PFSK-1 (cell line): ENCODE data around the gene ADCYAP1R1.

ENCODE experiments used
- FOXP2 ChIP-seq: optimal IDR thresholded peaks from 2 replicates; pipeline ENCODE3; 2011; ENCODE audit warnings: borderline replicate concordance, control low read depth, inconsistent platforms; ENCODE audit not compliant: insufficient read depth; ENCODE audit errors: extremely low read length, extremely low read depth
- POLR2AphosphoS5 ChIP-seq: IDR thresholded peaks from 2 replicates; pipeline ENCODE4 v1.6.1; 2012; ENCODE audit warnings: low read depth, mild to moderate bottlenecking, control low read depth, low read length, moderate library complexity
- SIN3A ChIP-seq: IDR thresholded peaks from 2 replicates; pipeline ENCODE4 v1.6.1; 2012; ENCODE audit warnings: mild to moderate bottlenecking, low read length, moderate library complexity, borderline replicate concordance; ENCODE audit not compliant: insufficient read depth
- TAF1 ChIP-seq: IDR thresholded peaks from 2 replicates; pipeline ENCODE4 v1.6.1; 2012; ENCODE audit warnings: low read length, control low read depth, borderline replicate concordance; ENCODE audit not compliant: insufficient read depth
- TF ChIP-seq, protein P1 (sequence below), 2 experiments: IDR thresholded peaks; 2 replicates each; pipeline versions ENCODE4 v1.6.1 to v1.8.0; 2011 to 2012; ENCODE audit warnings: low read depth in 2 of 2, low read length in 2 of 2, control low read depth in 1 of 2, inconsistent platforms in 1 of 2, mild to moderate bottlenecking in 1 of 2, moderate library complexity in 1 of 2; ENCODE audit not compliant: insufficient read depth in 1 of 2

Gene ADCYAP1R1

DNA sequence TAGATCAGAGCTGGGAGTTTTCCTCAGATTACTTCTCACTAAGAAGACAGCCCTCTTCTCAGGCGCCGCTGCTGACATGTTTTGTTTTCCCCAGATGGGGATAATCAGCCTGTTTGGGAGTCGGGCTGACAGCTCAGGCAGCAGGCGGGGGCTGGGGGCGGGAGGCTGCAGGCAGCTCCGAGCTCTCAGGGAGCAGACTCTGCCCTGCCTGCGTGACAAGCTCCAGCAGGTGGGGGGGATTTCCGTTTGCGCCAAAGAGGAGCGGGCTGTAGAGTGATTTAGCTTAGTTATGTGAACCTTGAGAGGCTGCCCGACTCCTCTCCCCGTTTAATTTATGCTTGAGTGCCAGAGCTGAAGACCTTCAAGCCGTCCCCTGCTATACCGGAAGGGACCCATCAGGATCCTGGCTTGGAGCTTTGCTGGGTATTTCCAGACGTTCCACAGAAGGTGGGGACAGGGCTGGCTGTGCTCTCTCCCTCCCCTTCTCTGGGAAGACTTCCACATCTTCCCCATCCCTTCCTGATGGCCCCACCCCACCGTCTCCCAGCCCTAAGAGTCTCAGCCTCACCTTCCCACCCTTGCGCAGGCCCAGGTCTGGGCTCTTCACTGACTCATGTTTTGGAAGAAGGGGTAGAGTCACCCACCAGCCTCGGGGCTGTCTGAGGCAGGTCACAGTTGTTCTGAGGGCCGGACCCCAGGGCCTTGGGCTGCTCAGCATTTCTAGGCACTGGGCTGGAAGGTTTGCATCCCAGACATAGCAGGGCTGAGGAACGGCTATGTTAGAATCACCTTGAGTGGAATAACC lies 24.7 kb upstream of the ADCYAP1R1 start:
- TF ChIP-seq SIN3A: no peak
- TF ChIP-seq, protein P1, sequence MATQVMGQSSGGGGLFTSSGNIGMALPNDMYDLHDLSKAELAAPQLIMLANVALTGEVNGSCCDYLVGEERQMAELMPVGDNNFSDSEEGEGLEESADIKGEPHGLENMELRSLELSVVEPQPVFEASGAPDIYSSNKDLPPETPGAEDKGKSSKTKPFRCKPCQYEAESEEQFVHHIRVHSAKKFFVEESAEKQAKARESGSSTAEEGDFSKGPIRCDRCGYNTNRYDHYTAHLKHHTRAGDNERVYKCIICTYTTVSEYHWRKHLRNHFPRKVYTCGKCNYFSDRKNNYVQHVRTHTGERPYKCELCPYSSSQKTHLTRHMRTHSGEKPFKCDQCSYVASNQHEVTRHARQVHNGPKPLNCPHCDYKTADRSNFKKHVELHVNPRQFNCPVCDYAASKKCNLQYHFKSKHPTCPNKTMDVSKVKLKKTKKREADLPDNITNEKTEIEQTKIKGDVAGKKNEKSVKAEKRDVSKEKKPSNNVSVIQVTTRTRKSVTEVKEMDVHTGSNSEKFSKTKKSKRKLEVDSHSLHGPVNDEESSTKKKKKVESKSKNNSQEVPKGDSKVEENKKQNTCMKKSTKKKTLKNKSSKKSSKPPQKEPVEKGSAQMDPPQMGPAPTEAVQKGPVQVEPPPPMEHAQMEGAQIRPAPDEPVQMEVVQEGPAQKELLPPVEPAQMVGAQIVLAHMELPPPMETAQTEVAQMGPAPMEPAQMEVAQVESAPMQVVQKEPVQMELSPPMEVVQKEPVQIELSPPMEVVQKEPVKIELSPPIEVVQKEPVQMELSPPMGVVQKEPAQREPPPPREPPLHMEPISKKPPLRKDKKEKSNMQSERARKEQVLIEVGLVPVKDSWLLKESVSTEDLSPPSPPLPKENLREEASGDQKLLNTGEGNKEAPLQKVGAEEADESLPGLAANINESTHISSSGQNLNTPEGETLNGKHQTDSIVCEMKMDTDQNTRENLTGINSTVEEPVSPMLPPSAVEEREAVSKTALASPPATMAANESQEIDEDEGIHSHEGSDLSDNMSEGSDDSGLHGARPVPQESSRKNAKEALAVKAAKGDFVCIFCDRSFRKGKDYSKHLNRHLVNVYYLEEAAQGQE (IDR thresholded peaks at IDR 0.05; ENCODE audit: insufficient read depth in 1 of 2, low read depth in 2 of 2, low read length in 2 of 2): no peak
- TF ChIP-seq FOXP2: no peak
- no peak for TF ChIP-seq TAF1
- TF ChIP-seq POLR2AphosphoS5: no peak

DNA sequence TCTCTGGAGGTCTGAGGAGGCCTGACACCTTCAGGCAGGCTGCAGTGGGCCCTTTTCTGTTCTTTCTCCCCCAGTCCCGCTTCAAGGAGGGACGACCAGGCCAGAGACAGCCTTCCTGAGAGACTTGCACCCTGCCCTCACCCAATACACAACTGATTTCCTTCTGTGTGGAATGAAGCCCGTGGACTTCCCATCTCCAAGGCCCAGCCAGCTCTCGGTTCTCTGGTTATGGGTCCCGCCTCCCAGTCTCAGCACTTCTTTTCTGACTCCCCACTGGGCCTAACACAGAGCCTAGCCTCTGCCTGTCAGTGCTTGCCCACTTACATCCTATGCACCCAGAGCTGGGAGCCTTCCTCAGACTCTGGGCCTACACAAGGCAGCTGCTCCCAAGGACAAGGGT lies 24.1 kb upstream of the ADCYAP1R1 start:
- TF ChIP-seq FOXP2 (no peak), POLR2AphosphoS5 (no peak), TAF1 (no peak), SIN3A (no peak)
- TF ChIP-seq, protein P1 (IDR thresholded peaks at IDR 0.05; ENCODE audit: insufficient read depth in 1 of 2, low read depth in 2 of 2, low read length in 2 of 2): no peak

DNA sequence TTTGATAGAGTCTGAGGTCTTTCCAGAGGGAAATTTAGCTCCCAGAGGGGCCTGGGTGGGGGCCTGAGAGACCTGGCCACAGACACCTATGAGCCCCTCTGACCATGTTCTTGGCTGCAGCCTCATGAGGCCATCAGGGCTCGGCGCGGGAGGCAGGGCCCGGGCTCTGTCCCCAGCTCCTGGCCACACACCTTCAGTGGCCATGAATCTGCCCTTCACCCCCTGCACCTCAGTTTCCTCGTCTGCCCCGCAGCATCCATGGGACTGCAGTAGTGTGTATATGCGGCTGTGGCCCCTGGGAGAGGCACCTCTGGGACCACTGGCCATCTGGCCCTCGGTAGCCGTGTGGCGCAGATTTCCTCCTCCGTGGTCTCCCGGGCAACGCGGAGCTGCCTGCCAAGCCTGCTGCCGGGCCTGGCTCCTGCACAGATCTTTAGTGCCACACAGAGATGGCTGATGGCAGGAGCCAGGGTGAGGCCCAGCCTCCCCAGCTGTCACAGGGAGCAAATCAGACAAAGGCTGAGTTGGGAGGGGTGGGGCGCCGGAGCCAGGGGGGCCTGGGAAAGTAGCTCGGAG lies 23.6 kb upstream of the ADCYAP1R1 start:
- no peak for TF ChIP-seq TAF1
- no peak for TF ChIP-seq FOXP2
- TF ChIP-seq, protein P1 (IDR thresholded peaks at IDR 0.05; ENCODE audit: insufficient read depth in 1 of 2, low read depth in 2 of 2, low read length in 2 of 2): no peak
- TF ChIP-seq POLR2AphosphoS5: no peak
- no peak for TF ChIP-seq SIN3A

DNA sequence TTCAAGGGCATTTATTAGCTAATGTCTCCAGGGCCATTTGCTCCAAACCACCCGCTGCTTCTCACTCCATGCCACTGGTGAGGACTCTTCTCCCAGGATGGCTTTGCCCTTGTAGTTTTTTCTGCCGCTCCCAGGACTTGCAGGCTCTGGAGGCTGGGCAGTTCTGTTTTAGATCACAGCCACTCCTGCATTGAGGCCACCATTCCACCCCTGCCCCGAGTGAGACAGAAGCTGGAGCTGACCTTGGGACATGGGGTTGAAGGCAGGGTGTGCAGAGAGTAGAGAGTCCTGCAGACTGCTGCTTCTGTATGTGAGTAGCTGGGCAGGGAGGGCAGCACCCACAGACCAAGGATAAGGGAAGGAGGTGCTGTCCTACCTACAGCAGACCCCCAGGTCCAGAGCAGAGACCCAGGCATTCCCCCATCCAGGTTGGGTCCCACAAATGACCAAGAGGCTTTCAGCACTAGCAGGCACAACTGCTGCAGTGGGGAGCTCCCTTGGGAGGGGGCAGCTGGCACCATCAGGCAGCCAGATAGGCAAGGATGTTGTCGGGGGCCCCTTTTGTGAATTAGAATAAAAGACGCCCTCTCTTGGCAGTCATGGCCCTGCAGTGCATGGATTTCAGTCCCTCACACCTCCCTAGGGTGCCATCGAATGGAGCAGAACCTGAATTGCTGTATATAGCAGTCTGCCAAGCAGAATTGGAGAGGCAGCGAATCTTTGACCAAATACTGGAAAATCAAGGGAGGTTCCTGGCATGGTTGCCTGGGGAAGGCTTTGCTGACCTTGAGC lies 22.7 kb upstream of the ADCYAP1R1 start:
- TF ChIP-seq SIN3A (no peak), FOXP2 (no peak), POLR2AphosphoS5 (no peak), TAF1 (no peak)
- TF ChIP-seq, protein P1 (IDR thresholded peaks at IDR 0.05; ENCODE audit: insufficient read depth in 1 of 2, low read depth in 2 of 2, low read length in 2 of 2): no peak
